A549 (cell line): ENCODE data around the gene SEMA3E. TPM values are rescaled to one million over a fixed set of nuclear protein-coding genes. Genes with fewer than 3 reads are reported as not detected.
A peak's percentile ranks its signal among the peaks of the same experiment; 100 is the strongest.
"Not testable (repeated sequence)": the region's sequence is repeated elsewhere in the genome, so short reads cannot be mapped to it uniquely, and the experiment has no call there.

ENCODE experiments used
- ATAC-seq, 2 experiments: fragments of 200-7000 bp in 1 of 2; fragments of >200 bp in 1 of 2; cut with Nextera tagmentation in 1 of 2; cut with Tn5 transposase in 1 of 2; 3 replicates each; pipeline versions ENCODE4 v1.8.0 to v1.9.1; 2018 to 2020; ENCODE audit warnings: mild to moderate bottlenecking in 1 of 2, moderate library complexity in 1 of 2
- CTCF ChIA-PET: fragments of 300-600 bp; sonication (Branson Sonifier 250); formaldehyde crosslinking; extraction: SDS; loops from one replicate; lab custom pipeline; 2021; ENCODE audit warnings: antibody characterized with exemption, inconsistent platforms; lab: Yijun Ruan, JAX
- POLR2A ChIA-PET: fragments of 350-600 bp; formaldehyde crosslinking; extraction: SDS; loops from one replicate; lab custom pipeline; 2021; ENCODE audit warnings: antibody characterized with exemption, inconsistent platforms; lab: Yijun Ruan, JAX
- DNase-seq, 2 experiments: peaks; one replicate each; pipeline versions ENCODE4 v3.0.0 to v3.0.0-alpha.2; 2011 to 2016; ENCODE audit warnings: low read depth in 1 of 2, low spot score in 1 of 2
- FAIRE-seq: peaks from 2 replicates; lab custom pipeline; 2011; peaks lifted over from hg19 to GRCh38; lab: Jason Lieb, UNC
- H3K27ac ChIP-seq, 2 experiments: fragments of >200 bp; sonication (Bioruptor Twin); formaldehyde crosslinking; 3 replicates each; pipeline ENCODE4 v1.5.1; 2016 to 2017
- H3K4me1 ChIP-seq: fragments of >200 bp; sonication (Bioruptor Twin); formaldehyde crosslinking; 3 replicates; pipeline ENCODE4 v1.6.1; 2016
- H3K4me2 ChIP-seq: fragments of >200 bp; sonication (Bioruptor Twin); formaldehyde crosslinking; 3 replicates; pipeline ENCODE4 v1.6.1; 2016
- H3K4me3 ChIP-seq: fragments of >200 bp; sonication (Bioruptor Twin); formaldehyde crosslinking; 3 replicates; pipeline ENCODE4 v1.5.1; 2016
- H3K9me3 ChIP-seq: fragments of >200 bp; sonication (Bioruptor Twin); formaldehyde crosslinking; 3 replicates; pipeline ENCODE4 v1.6.1; 2016
- BCL3 ChIP-seq: fragments of >200 bp; sonication (Bioruptor Twin); formaldehyde crosslinking; IDR thresholded peaks from 3 replicates; pipeline ENCODE4 v1.6.1; 2016
- CBX8 ChIP-seq: fragments of 200-600 bp; sonication (generic); IDR thresholded peaks from 2 replicates; pipeline ENCODE4 v1.6.1; 2016
- CHD2 ChIP-seq: fragments of 150-350 bp; IDR thresholded peaks from 2 replicates; pipeline ENCODE4 v1.6.1; 2014; ENCODE audit warnings: low read length; ENCODE audit not compliant: partially characterized antibody
- EHF ChIP-seq: fragments of 250-450 bp; sonication (Bioruptor Pico); IDR thresholded peaks from 2 replicates; pipeline ENCODE4 v1.5.0; 2020; ENCODE audit warnings: mild to moderate bottlenecking
- EHMT2 ChIP-seq: fragments of 200-600 bp; sonication (generic); IDR thresholded peaks from 2 replicates; pipeline ENCODE4 v1.6.1; 2016; ENCODE audit warnings: antibody characterized with exemption, low read depth, mild to moderate bottlenecking, moderate library complexity
- EP300 ChIP-seq, 2 experiments: fragments of >200 bp; sonication (Bioruptor Twin); formaldehyde crosslinking; IDR thresholded peaks; 2 replicates in 1 of 2; 3 replicates in 1 of 2; pipeline ENCODE4 v1.6.1; 2016 to 2017
- FOSL2 ChIP-seq, 2 experiments: fragments of 450-650 bp in 1 of 2; fragments of >200 bp in 1 of 2; sonication (Bioruptor Twin) in 1 of 2; formaldehyde crosslinking; IDR thresholded peaks; 2 replicates each; pipeline versions ENCODE4 v1.5.0 to v1.6.1; 2016 to 2020; ENCODE audit warnings: mild to moderate bottlenecking in 1 of 2, moderate library complexity in 1 of 2
- GATA3 ChIP-seq: IDR thresholded peaks from 2 replicates; pipeline ENCODE4 v1.6.1; 2012; ENCODE audit warnings: borderline replicate concordance
- HDAC2 ChIP-seq: fragments of 200-600 bp; sonication (generic); IDR thresholded peaks from 2 replicates; pipeline ENCODE4 v1.6.1; 2016
- HOXA7 ChIP-seq: fragments of 250-450 bp; sonication (Bioruptor Pico); IDR thresholded peaks from 2 replicates; pipeline ENCODE4 v1.5.0; 2020; ENCODE audit warnings: mild to moderate bottlenecking, moderate library complexity
- JUN ChIP-seq, 2 experiments: fragments of >200 bp; sonication (Bioruptor Twin); formaldehyde crosslinking; IDR thresholded peaks; 2 replicates in 1 of 2; 3 replicates in 1 of 2; pipeline ENCODE4 v1.6.1; 2016 to 2017
- JUNB ChIP-seq: fragments of >200 bp; sonication (Bioruptor Twin); formaldehyde crosslinking; IDR thresholded peaks from 2 replicates; pipeline ENCODE4 v1.6.1; 2016
- KDM1A ChIP-seq: fragments of 200-600 bp; sonication (generic); IDR thresholded peaks from 2 replicates; pipeline ENCODE4 v1.6.1; 2016; ENCODE audit warnings: low read depth, mild to moderate bottlenecking
- MAX ChIP-seq: IDR thresholded peaks from 2 replicates; pipeline ENCODE4 v1.6.1; 2012
- NFE2L2 ChIP-seq: fragments of 150-350 bp; conservative IDR thresholded peaks from 2 replicates; pipeline ENCODE4 v1.6.1; 2014; ENCODE audit warnings: low read length
- NPAS2 ChIP-seq: fragments of 250-450 bp; sonication (Bioruptor Pico); IDR thresholded peaks from 2 replicates; pipeline ENCODE4 v1.8.0; 2022; ENCODE audit warnings: mild to moderate bottlenecking, moderate library complexity, borderline replicate concordance
- WGBS: methylation state at CpG from one replicate; pipeline ENCODE4 v1.1.6; 2017; ENCODE audit errors: missing lambda C conversion rate; 5-methylcytosine and 5-hydroxymethylcytosine counted together
- polyA plus RNA-seq, 4 experiments: library from polyadenylated mRNA; depleted of rRNA in 3 of 4; stranded (reverse); fragments of >200 nt; fragmentation: RNase III in 1 of 4; extraction: RNeasy Plus Mini Kit Qiagen cat#74134 plus additional on column Dnase treatment in 1 of 4; gene quantifications; 2 replicates in 3 of 4; 3 replicates in 1 of 4; pipeline ENCODE4 v1.2.3, GENCODE V29; 2011 to 2017
- TF ChIP-seq, protein P1 (sequence below): IDR thresholded peaks from 2 replicates; pipeline ENCODE4 v1.6.1; 2012

SEMA3E gene
- polyA plus RNA-seq, 2 of the 4 experiments (the other 2 are of a cell fraction) = 1.4 to 2.3 TPM

GRCh38 chr7:83677180-83677866 is 28.4 kb upstream of the SEMA3E start:
- H3K9me3 ChIP-seq = no peaks in the 10 kb centered on the region
- WGBS = 23% methylated on average over 4 of the region's 4 CpGs
- TF ChIP-seq MAX (no peak), FOSL2 (IDR thresholded peaks at IDR 0.05) (peak; percentile 94), FOSL2 (CRISPR knock-in tag; IDR thresholded peaks at IDR 0.05) (peak; percentile 88), JUNB (peak; percentile 88), CBX8 (no peak), GATA3 (peak; percentile 41; the same call in 1 of the 2 replicates), BCL3 (0 out of 3 replicates have a peak, but pooled peaks have one; percentile 30), HDAC2 (no peak), NPAS2 (CRISPR knock-in tag) (no peak), EP300 (IDR thresholded peaks at IDR 0.05) (no peak), JUN (IDR thresholded peaks at IDR 0.05) (0 out of 5 replicates have a peak, but pooled peaks of 1 of the 2 experiments have one; percentile 24), KDM1A (no peak)
- TF ChIP-seq, protein P1, sequence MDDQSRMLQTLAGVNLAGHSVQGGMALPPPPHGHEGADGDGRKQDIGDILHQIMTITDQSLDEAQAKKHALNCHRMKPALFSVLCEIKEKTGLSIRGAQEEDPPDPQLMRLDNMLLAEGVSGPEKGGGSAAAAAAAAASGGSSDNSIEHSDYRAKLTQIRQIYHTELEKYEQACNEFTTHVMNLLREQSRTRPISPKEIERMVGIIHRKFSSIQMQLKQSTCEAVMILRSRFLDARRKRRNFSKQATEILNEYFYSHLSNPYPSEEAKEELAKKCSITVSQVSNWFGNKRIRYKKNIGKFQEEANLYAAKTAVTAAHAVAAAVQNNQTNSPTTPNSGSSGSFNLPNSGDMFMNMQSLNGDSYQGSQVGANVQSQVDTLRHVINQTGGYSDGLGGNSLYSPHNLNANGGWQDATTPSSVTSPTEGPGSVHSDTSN = 0 out of 2 replicates have a peak, but pooled peaks have one; percentile 47
- FAIRE-seq (no peak), DNase-seq (peak; percentile 41 to 70), ATAC-seq (peak; percentile 97 to 99)
- POLR2A ChIA-PET = no interaction called here
- no peak overlapping the region for H3K4me3 ChIP-seq
- H3K4me1 ChIP-seq = peaks cover 14% of the 10 kb centered on the region
- peak overlapping the region; percentile 37 for H3K4me2 ChIP-seq
- H3K27ac ChIP-seq = no peak overlapping the region
- CTCF ChIA-PET = no interaction called here

GRCh38 chr7:83673291-83673690 is 24.4 kb upstream of the SEMA3E start:
- FAIRE-seq, DNase-seq, H3K27ac ChIP-seq, POLR2A ChIA-PET, H3K4me3 ChIP-seq, CTCF ChIA-PET, H3K9me3 ChIP-seq, ATAC-seq, H3K4me2 ChIP-seq: not testable (repeated sequence)
- peaks cover 14% of the 10 kb centered on the region for H3K4me1 ChIP-seq
- 98% methylated on average over 7 of the region's 28 CpGs for WGBS

DNA sequence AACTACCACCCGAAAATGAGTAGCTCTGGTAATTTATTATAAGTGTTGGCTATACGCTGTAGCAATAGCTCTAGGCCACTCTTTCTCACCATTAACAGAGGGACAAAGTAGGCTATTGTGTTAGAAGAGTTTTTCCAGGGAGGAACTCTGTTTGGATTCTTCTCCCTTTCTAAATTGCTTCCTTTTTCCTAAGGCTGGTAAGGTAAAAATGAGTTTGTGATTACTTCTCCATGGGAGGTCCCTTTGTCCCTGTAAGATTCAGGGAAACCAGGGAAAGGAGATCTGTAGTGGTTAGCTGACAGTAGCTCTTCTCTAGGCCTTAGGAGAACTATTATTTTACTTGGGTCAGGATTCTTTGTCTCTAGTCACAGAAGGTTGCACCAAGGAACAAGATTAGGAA is 23.2 kb upstream of the SEMA3E start:
- Histone ChIP-seq H3K4me2 (no peak overlapping the region), H3K9me3 (no peaks in the 10 kb centered on the region)
- DNase-seq = no peak
- TF ChIP-seq HOXA7 (CRISPR knock-in tag) = no peak
- TF ChIP-seq NFE2L2 = no peak
- TF ChIP-seq, protein P1 = no peak
- TF ChIP-seq CHD2 = no peak
- no peak for TF ChIP-seq EHF
- TF ChIP-seq EHMT2 = no peak
- TF ChIP-seq, all 56 proteins: peak for 0
- no peak for ATAC-seq
- no peak overlapping the region for H3K4me3 ChIP-seq
- ChIA-PET CTCF (no interaction called here), POLR2A (no interaction called here)
- H3K4me1 ChIP-seq = peaks cover 8% of the 10 kb centered on the region
- WGBS = 70% methylated on average over 2 of the region's 2 CpGs
- FAIRE-seq = no peak
- H3K27ac ChIP-seq = no peak overlapping the region
